HG02885 (cell line): ENCODE data around the gene BMP3.

Experiments
- ATAC-seq: cut with Tn5 transposase; IDR thresholded peaks from one replicate; pipeline ENCODE4 v1.9.1; 2021; ENCODE audit warnings: mild to moderate bottlenecking; ENCODE audit not compliant: unreplicated experiment, poor library complexity

BMP3 gene

DNA sequence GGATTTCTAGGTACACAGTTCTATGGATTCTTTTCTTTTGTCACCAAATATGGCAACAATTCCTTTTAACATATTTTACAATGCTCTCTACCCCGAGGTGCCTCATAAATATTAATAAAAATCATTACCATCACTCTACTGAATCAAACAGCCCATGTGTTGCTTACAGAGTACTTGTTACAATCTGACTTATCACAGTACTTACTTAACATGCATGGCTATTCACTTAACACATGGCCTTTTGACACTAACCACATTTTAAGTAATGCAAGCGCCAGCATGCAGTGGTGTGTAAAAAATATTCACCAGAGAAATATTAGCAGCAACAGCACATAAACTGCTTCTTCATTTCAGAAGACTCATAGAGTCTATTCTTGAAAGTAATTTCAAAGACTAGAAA is 64.9 kb downstream of the BMP3 start:
- ATAC-seq, result no peak

DNA sequence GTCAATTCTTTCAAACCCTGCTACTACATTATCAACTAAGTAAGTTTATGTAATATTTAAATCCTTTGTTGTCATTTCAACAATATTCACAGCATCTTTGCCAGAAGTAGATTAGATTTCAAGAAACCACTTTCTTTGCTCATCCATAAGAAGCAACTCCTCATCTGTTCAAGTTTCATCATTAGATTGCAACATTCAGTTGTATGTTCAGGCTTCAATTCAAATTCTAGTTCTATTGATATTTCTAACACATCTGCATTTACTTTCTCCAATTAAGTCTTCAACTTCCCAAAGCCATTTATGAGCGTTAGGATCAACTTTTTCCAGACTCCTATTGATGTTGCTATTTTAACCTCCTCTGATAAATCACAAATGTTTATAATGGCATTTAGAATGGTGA is 66.1 kb downstream of the BMP3 start:
- no peak for ATAC-seq

DNA sequence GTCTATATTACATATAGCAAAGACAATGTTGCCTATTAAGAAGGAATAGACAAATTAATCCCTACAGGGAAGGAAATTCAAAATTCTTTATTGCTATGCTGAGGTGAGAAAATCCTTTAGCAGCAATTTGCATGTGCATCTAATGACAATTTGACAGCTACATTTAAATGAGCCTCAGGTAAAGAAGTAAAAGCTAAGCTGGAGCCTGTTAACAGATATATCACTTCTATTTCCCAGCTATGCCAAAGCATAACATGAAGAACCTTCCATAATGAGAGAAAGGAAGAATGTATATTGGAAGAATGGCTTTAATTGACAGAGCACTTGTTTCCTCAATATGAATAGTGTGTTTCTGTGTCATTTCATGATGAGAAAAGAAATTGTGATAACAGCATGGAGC is 71.6 kb downstream of the BMP3 start:
- ATAC-seq, result no peak

DNA sequence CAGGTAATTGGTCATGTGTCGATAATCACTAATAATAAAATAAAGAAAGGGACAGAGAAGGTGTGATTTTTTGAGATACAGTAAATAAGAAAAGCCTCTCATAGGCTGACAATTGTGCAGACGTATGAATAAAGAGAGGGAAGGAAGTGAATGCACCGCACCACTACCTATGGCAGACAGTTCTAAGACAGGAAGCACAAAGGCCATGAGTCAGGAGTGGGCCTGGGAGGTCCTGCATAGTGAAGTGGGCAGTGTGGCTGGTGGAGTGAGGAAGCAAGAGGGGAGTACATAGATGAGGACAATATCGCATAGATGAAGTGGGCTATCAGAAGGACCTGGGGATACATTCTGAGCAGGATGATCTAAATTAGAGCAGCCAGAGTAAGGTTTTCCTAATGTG is 75.6 kb downstream of the BMP3 start:
- no peak for ATAC-seq
